Activated CD8-positive, alpha-beta T cell treated with anti-CD3 and anti-CD28 coated beads for 36 hours (primary cell): Measurements from ENCODE around the gene ABCC3. TPM values are rescaled to one million over a fixed set of nuclear protein-coding genes. Genes with fewer than 3 reads are reported as not detected.

Experiments used
- ATAC-seq: fragments of 200-7000 bp; cut with Tn5 transposase; one replicate; pipeline ENCODE4 v1.10.0; 2021; ENCODE audit warnings: mild to moderate bottlenecking, moderate library complexity
- CTCF ChIA-PET: fragments of 350-600 bp; sonication (Branson Sonifier 250); formaldehyde crosslinking; loops from one replicate; lab custom pipeline; 2021; ENCODE audit warnings: antibody characterized with exemption; lab: Charles Lee
- POLR2A ChIA-PET: fragments of 350-600 bp; sonication (Branson Sonifier 250); formaldehyde crosslinking; loops from one replicate; lab custom pipeline; 2021; ENCODE audit warnings: antibody characterized with exemption; lab: Charles Lee
- DNase-seq: peaks from one replicate; pipeline ENCODE4 v3.0.0-alpha.2; 2020
- H3K27ac Mint-ChIP-seq: one replicate; pipeline ENCODE4 v1.8.0; 2021; ENCODE audit warnings: mild to moderate bottlenecking, mixed read lengths
- H3K27me3 Mint-ChIP-seq: one replicate; pipeline ENCODE4 v1.8.0; 2021; ENCODE audit warnings: mixed read lengths
- H3K36me3 Mint-ChIP-seq: one replicate; pipeline ENCODE4 v1.8.0; 2021; ENCODE audit warnings: low read depth, mixed read lengths
- H3K4me1 Mint-ChIP-seq: one replicate; pipeline ENCODE4 v1.8.0; 2021; ENCODE audit warnings: low read depth, mixed read lengths
- H3K4me3 Mint-ChIP-seq: one replicate; pipeline ENCODE4 v1.8.0; 2021; ENCODE audit warnings: mild to moderate bottlenecking, moderate library complexity, mixed read lengths
- H3K9me3 Mint-ChIP-seq: one replicate; pipeline ENCODE4 v1.8.0; 2021; ENCODE audit warnings: mixed read lengths
- intact Hi-C: fragments of 100-400 bp; cut with micrococcal nuclease; formaldehyde crosslinking; loops from one replicate; pipeline ENCODE4 v1.10.0; 2022
- total RNA-seq, 2 experiments: library from RNA; stranded (reverse); gene quantifications; one replicate each; pipeline ENCODE4 v1.2.3, GENCODE V29; 2021
- TF ChIP-seq, protein P1 (sequence below): fragments of 200-600 bp; IDR thresholded peaks from one replicate; pipeline ENCODE4 v1.8.0; 2022; ENCODE audit warnings: antibody characterized with exemption, mild to moderate bottlenecking

ABCC3 gene
- total RNA-seq, 2 experiments from 2014 or later: not detected

DNA sequence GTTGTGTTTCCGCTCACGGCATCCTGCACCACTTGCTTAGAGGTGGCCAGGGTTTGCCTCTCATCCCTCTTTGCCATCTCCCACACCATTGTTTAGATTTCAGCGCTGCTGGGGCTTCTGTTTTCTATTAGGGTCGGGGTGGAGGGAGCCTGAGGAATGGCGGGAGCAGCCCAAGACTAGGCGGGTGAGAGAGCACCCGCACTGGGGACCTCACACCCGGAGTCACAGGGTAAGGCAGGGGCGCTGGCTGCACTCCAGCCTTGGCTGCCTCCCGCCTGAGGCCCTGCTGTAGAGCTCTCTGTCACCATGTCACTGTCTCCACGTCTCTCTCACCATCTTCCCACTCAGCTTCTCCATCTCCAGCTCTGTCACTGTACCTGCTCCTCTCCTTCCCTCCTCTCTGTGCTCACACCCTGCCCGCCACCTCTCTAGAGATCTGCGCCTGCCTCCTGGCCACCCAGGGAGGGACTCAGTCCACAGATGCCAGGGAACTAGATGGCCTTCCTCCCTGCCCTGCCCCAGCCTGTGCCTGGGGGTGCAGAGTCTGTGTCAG lies 32.8 kb upstream of the ABCC3 start:
- Mint-ChIP-seq H3K4me3 (no peak overlapping the region), H3K27me3 (peaks cover 10% of the 10 kb centered on the region), H3K27ac (no peak overlapping the region), H3K9me3 (no peaks in the 10 kb centered on the region), H3K36me3 (no peaks in the 10 kb centered on the region), H3K4me1 (no peaks in the 10 kb centered on the region)
- ChIA-PET POLR2A (interaction anchor here (0.6 kb wide), 1 partner anchor 40 kb away, joined by 3 read pairs; no protein-coding TSS in a partner anchor), CTCF (no interaction called here)
- no peak for ATAC-seq
- TF ChIP-seq, protein P1, sequence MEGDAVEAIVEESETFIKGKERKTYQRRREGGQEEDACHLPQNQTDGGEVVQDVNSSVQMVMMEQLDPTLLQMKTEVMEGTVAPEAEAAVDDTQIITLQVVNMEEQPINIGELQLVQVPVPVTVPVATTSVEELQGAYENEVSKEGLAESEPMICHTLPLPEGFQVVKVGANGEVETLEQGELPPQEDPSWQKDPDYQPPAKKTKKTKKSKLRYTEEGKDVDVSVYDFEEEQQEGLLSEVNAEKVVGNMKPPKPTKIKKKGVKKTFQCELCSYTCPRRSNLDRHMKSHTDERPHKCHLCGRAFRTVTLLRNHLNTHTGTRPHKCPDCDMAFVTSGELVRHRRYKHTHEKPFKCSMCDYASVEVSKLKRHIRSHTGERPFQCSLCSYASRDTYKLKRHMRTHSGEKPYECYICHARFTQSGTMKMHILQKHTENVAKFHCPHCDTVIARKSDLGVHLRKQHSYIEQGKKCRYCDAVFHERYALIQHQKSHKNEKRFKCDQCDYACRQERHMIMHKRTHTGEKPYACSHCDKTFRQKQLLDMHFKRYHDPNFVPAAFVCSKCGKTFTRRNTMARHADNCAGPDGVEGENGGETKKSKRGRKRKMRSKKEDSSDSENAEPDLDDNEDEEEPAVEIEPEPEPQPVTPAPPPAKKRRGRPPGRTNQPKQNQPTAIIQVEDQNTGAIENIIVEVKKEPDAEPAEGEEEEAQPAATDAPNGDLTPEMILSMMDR: no peak
- DNase-seq: no peak
- intact Hi-C loops: no loop called here

DNA sequence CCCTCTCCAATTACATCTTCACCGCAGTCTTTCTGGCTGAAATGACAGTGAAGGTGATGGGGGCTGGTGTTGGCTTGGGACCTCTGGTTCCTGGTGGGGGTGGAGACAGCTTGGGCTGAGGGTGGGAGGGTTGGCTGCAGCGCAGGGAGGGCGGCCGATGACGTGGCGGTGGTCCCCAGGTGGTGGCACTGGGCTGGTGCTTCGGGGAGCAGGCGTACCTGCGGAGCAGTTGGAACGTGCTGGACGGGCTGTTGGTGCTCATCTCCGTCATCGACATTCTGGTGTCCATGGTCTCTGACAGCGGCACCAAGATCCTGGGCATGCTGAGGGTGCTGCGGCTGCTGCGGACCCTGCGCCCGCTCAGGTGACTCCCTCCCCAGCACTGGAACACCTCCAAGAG lies 31.8 kb upstream of the ABCC3 start:
- intact Hi-C loops: no loop called here
- Mint-ChIP-seq H3K27ac (no peak overlapping the region), H3K9me3 (no peaks in the 10 kb centered on the region), H3K36me3 (no peaks in the 10 kb centered on the region), H3K27me3 (peaks cover 12% of the 10 kb centered on the region), H3K4me3 (no peak overlapping the region), H3K4me1 (no peaks in the 10 kb centered on the region)
- ChIA-PET CTCF (no interaction called here), POLR2A (interaction anchor here (0.6 kb wide), 1 partner anchor 41 kb away, joined by 3 read pairs; no protein-coding TSS in a partner anchor)
- DNase-seq: no peak
- TF ChIP-seq, protein P1: no peak
- no peak for ATAC-seq

DNA sequence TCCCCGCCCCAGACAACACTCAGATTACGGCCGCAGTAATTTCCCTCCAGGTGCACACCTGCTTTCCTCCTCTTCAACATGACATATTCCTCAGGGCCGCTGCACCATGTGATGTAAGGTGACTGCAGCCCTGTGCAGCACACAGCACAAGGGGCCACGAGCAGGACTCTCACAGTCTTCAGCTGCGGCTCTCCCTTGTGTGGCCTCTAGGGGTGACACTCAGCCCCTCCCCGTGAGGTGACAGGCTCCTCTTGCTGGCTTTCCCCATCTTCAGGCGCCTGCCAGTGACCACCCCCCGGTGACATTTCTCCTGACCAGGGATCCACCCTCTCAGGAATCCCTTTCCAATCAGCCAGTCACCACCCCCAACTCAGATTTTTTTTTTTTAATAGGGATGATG lies 31.3 kb upstream of the ABCC3 start:
- Mint-ChIP-seq H3K27me3 (peaks cover 12% of the 10 kb centered on the region), H3K4me1 (no peaks in the 10 kb centered on the region), H3K9me3 (no peaks in the 10 kb centered on the region), H3K36me3 (no peaks in the 10 kb centered on the region), H3K27ac (no peak overlapping the region), H3K4me3 (no peak overlapping the region)
- DNase-seq: peak; percentile 8
- ChIA-PET CTCF (no interaction called here), POLR2A (no interaction called here)
- intact Hi-C loops: no loop called here
- ATAC-seq: peak; percentile 73
- TF ChIP-seq, protein P1: no peak

DNA sequence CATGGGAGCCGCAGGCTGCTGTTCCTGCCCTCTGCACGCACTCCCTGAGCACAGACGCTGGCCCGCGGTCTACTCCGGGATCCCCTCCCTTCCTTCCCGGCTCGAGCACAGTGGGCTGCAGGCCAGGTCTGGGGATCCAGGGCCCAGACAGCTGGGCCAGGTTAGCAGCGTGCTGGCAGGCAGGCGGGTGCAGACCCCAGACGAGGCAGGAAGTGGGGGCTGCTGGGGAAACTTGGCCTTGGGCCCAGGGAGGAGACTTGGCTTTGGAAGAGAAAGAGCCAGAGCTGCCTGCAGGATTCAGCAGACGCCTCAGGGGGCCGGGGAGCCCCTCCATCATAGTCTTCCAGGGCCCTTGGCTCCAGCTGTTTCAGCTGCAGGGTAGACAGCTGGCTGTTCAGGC lies 30.2 kb upstream of the ABCC3 start:
- CTCF ChIA-PET: interaction anchor here (0.6 kb wide), 1 partner anchor 336 kb away, joined by 3 read pairs; no protein-coding TSS in a partner anchor
- ATAC-seq (no peak), DNase-seq (no peak)
- H3K4me3 Mint-ChIP-seq: no peak overlapping the region
- H3K27ac Mint-ChIP-seq: no peak overlapping the region
- POLR2A ChIA-PET: no interaction called here
- intact Hi-C loops: no loop called here
- no peaks in the 10 kb centered on the region for H3K9me3 Mint-ChIP-seq
- TF ChIP-seq, protein P1: no peak
- peaks cover 12% of the 10 kb centered on the region for H3K27me3 Mint-ChIP-seq
- no peaks in the 10 kb centered on the region for H3K36me3 Mint-ChIP-seq
- no peaks in the 10 kb centered on the region for H3K4me1 Mint-ChIP-seq

DNA sequence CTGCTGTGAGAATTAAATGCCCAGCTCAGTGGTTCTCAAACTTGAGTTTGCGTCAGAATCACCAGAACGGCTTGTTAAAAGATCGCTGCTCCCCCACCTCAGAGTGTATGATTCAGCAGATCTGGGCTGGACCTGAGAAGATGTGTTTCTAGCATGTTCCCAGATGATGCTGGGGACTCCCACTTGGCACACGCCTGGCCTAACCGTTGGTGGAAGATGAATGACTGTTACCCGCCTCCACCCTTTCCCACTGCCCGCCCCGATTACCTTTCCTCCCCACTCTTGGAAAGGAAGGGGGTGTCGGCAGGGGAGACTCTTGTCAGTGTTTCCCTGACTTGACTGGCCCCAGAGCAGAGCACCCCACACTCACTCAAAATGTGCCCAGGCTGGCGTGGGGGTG lies 29.3 kb upstream of the ABCC3 start:
- TF ChIP-seq, protein P1: no peak
- POLR2A ChIA-PET: no interaction called here
- Mint-ChIP-seq H3K36me3 (no peaks in the 10 kb centered on the region), H3K27me3 (peaks cover 13% of the 10 kb centered on the region), H3K9me3 (no peaks in the 10 kb centered on the region), H3K4me1 (no peaks in the 10 kb centered on the region), H3K27ac (no peak overlapping the region), H3K4me3 (no peak overlapping the region)
- intact Hi-C loops: no loop called here
- ATAC-seq (no peak), DNase-seq (no peak)
- CTCF ChIA-PET: no interaction called here
